Parathyroid adenoma (tissue), 2 donors: ENCODE data around the gene C4orf50.

Experiments
- H2AFZ ChIP-seq: fragments of 300-600 bp; sonication (generic); one replicate; pipeline ENCODE4 v1.7.0; 2017; ENCODE audit warnings: antibody characterized with exemption, mild to moderate bottlenecking
- H3K27ac ChIP-seq: fragments of 300-600 bp; sonication (generic); one replicate; pipeline ENCODE4 v1.7.0; 2017
- H3K27me3 ChIP-seq: fragments of 300-600 bp; sonication (generic); one replicate; pipeline ENCODE4 v1.7.0; 2017; ENCODE audit warnings: low read length; ENCODE audit not compliant: control insufficient read depth, insufficient read depth
- H3K36me3 ChIP-seq: fragments of 300-600 bp; sonication (generic); one replicate; pipeline ENCODE4 v1.7.0; 2017; ENCODE audit warnings: low read length; ENCODE audit not compliant: control insufficient read depth, insufficient read depth
- H3K4me1 ChIP-seq: fragments of 300-600 bp; sonication (generic); one replicate; pipeline ENCODE4 v1.7.0; 2017; ENCODE audit warnings: control low read depth
- H3K4me2 ChIP-seq: fragments of 300-600 bp; sonication (generic); one replicate; pipeline ENCODE4 v1.7.0; 2017; ENCODE audit warnings: low read length
- H3K4me3 ChIP-seq: fragments of 300-600 bp; sonication (generic); one replicate; pipeline ENCODE4 v1.7.0; 2017; ENCODE audit warnings: low read depth, low read length
- H3K79me2 ChIP-seq: fragments of 300-600 bp; sonication (generic); one replicate; pipeline ENCODE4 v1.7.0; 2017; ENCODE audit warnings: control low read depth
- H3K9ac ChIP-seq: fragments of 300-600 bp; sonication (generic); one replicate; pipeline ENCODE4 v1.7.0; 2017; ENCODE audit warnings: mild to moderate bottlenecking
- H3K9me3 ChIP-seq: fragments of 300-600 bp; sonication (generic); one replicate; pipeline ENCODE4 v1.7.0; 2017; ENCODE audit warnings: low read length; ENCODE audit not compliant: control insufficient read depth
- CTCF ChIP-seq: fragments of 300-600 bp; sonication (generic); IDR thresholded peaks from one replicate; pipeline ENCODE4 v1.7.0; 2017; ENCODE audit warnings: antibody characterized with exemption, mild to moderate bottlenecking
- donor health status: primary hyperparathyroidism.

C4orf50 gene

GRCh38 chr4:6063684-6064083, 45.5 kb upstream of the C4orf50 start:
- Histone ChIP-seq H2AFZ (no peak overlapping the region), H3K36me3 (no peaks in the 10 kb centered on the region), H3K27ac (no peak overlapping the region), H3K27me3 (no peaks in the 10 kb centered on the region), H3K4me3 (no peak overlapping the region), H3K79me2 (no peaks in the 10 kb centered on the region), H3K9me3 (no peaks in the 10 kb centered on the region), H3K4me2 (no peak overlapping the region), H3K9ac (no peak overlapping the region), H3K4me1 (no peaks in the 10 kb centered on the region)
- no peak for TF ChIP-seq CTCF

- no peak overlapping the region for H3K4me2 ChIP-seq
- no peaks in the 10 kb centered on the region for H3K36me3 ChIP-seq
- H3K27me3 ChIP-seq: no peaks in the 10 kb centered on the region
- no peak for TF ChIP-seq CTCF
- no peaks in the 10 kb centered on the region for H3K79me2 ChIP-seq
- H3K4me1 ChIP-seq: no peaks in the 10 kb centered on the region
- no peak overlapping the region for H3K4me3 ChIP-seq
- no peak overlapping the region for H3K9ac ChIP-seq
- H3K27ac ChIP-seq: no peak overlapping the region
- no peak overlapping the region for H2AFZ ChIP-seq
- H3K9me3 ChIP-seq: no peaks in the 10 kb centered on the region
Measured at GRCh38 chr4:6062133-6062532, 43.9 kb upstream of the C4orf50 start.

- H3K4me1 ChIP-seq: no peaks in the 10 kb centered on the region
- no peak overlapping the region for H3K4me3 ChIP-seq
- no peaks in the 10 kb centered on the region for H3K9me3 ChIP-seq
- no peak overlapping the region for H3K27ac ChIP-seq
- H3K9ac ChIP-seq: no peak overlapping the region
- no peaks in the 10 kb centered on the region for H3K36me3 ChIP-seq
- H3K4me2 ChIP-seq: no peak overlapping the region
- H3K79me2 ChIP-seq: no peaks in the 10 kb centered on the region
- H2AFZ ChIP-seq: no peak overlapping the region
- H3K27me3 ChIP-seq: no peaks in the 10 kb centered on the region
- TF ChIP-seq CTCF: no peak
Measured at GRCh38 chr4:6059375-6059805, 41.2 kb upstream of the C4orf50 start.

- H3K4me2 ChIP-seq: no peak overlapping the region
- H3K36me3 ChIP-seq: no peaks in the 10 kb centered on the region
- no peak overlapping the region for H2AFZ ChIP-seq
- H3K27ac ChIP-seq: no peak overlapping the region
- no peak for TF ChIP-seq CTCF
- H3K4me3 ChIP-seq: no peak overlapping the region
- H3K9me3 ChIP-seq: no peaks in the 10 kb centered on the region
- no peaks in the 10 kb centered on the region for H3K27me3 ChIP-seq
- no peaks in the 10 kb centered on the region for H3K79me2 ChIP-seq
- H3K9ac ChIP-seq: no peak overlapping the region
- H3K4me1 ChIP-seq: no peaks in the 10 kb centered on the region
Measured at GRCh38 chr4:6058531-6059374, 40.5 kb upstream of the C4orf50 start.
